Neuronal stem cell (in vitro differentiated cells): ENCODE data around the gene SLAMF8.

Experiments used
- DNase-seq: peaks from one replicate; pipeline ENCODE4 v3.0.0-alpha.2; 2013; ENCODE audit warnings: low spot score
- H2AFZ ChIP-seq: one replicate; pipeline ENCODE4 v1.6.1; 2013; ENCODE audit warnings: mild to moderate bottlenecking, low read length, inconsistent platforms
- H2AK5ac ChIP-seq: 2 replicates; pipeline ENCODE4 v1.6.1; 2013; ENCODE audit warnings: low read depth, mild to moderate bottlenecking, inconsistent platforms, low read length, moderate library complexity, mixed read lengths
- H2BK120ac ChIP-seq: 2 replicates; pipeline ENCODE4 v1.6.1; 2013; ENCODE audit warnings: low read depth, mild to moderate bottlenecking, inconsistent platforms, low read length, moderate library complexity, mixed read lengths
- H2BK12ac ChIP-seq: one replicate; pipeline ENCODE4 v1.6.1; 2013; ENCODE audit warnings: low read length, inconsistent platforms
- H2BK15ac ChIP-seq: 2 replicates; pipeline ENCODE4 v1.6.1; 2013; ENCODE audit warnings: mild to moderate bottlenecking, low read length, inconsistent platforms, mixed read lengths
- H2BK5ac ChIP-seq: one replicate; pipeline ENCODE4 v1.6.1; 2013; ENCODE audit warnings: inconsistent platforms, mild to moderate bottlenecking, low read length, moderate library complexity
- H3K14ac ChIP-seq: one replicate; pipeline ENCODE4 v1.6.1; 2013; ENCODE audit warnings: low read length, inconsistent platforms
- H3K18ac ChIP-seq: 2 replicates; pipeline ENCODE4 v1.6.1; 2013; ENCODE audit warnings: low read length, inconsistent platforms
- H3K23ac ChIP-seq: 2 replicates; pipeline ENCODE4 v1.6.1; 2013; ENCODE audit warnings: low read depth, mild to moderate bottlenecking, mixed read lengths, low read length, inconsistent platforms; ENCODE audit not compliant: poor library complexity
- H3K27ac ChIP-seq: replicated peaks from 3 replicates; pipeline ENCODE4 v1.5.1; 2013; ENCODE audit warnings: low read length, inconsistent platforms
- H3K27me3 ChIP-seq, 3 experiments: 2 replicates each; pipeline ENCODE4 v1.6.1; 2013; ENCODE audit warnings: low read length in 3 of 3, mild to moderate bottlenecking in 2 of 3, inconsistent platforms in 1 of 3, low read depth in 1 of 3, mixed read lengths in 1 of 3, moderate library complexity in 1 of 3; ENCODE audit not compliant: control insufficient read depth in 3 of 3, insufficient read depth in 3 of 3
- H3K36me3 ChIP-seq, 2 donors: replicated peaks in 1 of 2; 2 replicates each; pipeline ENCODE4 v1.6.1; 2013; ENCODE audit warnings: low read length in 2 of 2; ENCODE audit not compliant: control insufficient read depth in 2 of 2, insufficient read depth in 2 of 2
- H3K4ac ChIP-seq: 2 replicates; pipeline ENCODE4 v1.6.1; 2013; ENCODE audit warnings: inconsistent platforms, mild to moderate bottlenecking, low read length, moderate library complexity
- H3K4me1 ChIP-seq, 2 donors: 1 replicate in 1 of 2; 2 replicates in 1 of 2; pipeline ENCODE4 v1.6.1; 2013; ENCODE audit warnings: low read length in 2 of 2, low read depth in 1 of 2; ENCODE audit not compliant: control insufficient read depth in 2 of 2, insufficient read depth in 1 of 2
- H3K4me2 ChIP-seq: one replicate; pipeline ENCODE4 v1.6.1; 2013; ENCODE audit warnings: mild to moderate bottlenecking, low read length, inconsistent platforms; ENCODE audit not compliant: insufficient read depth, poor library complexity, severe bottlenecking
- H3K4me3 ChIP-seq, 2 donors: 2 replicates each; pipeline ENCODE4 v1.5.1; 2013; ENCODE audit warnings: low read length in 2 of 2, mild to moderate bottlenecking in 2 of 2, inconsistent platforms in 1 of 2, moderate library complexity in 1 of 2
- H3K79me1 ChIP-seq: one replicate; pipeline ENCODE4 v1.6.1; 2013; ENCODE audit warnings: low read depth, mild to moderate bottlenecking, inconsistent platforms, low read length, moderate library complexity
- H3K9ac ChIP-seq: one replicate; pipeline ENCODE4 v1.6.1; 2013; ENCODE audit warnings: mild to moderate bottlenecking, low read depth, low read length, inconsistent platforms; ENCODE audit not compliant: poor library complexity
- H3K9me3 ChIP-seq, 2 donors: replicated peaks in 1 of 2; 2 replicates each; pipeline versions ENCODE3 to v1.6.1; 2013; ENCODE audit warnings: low read length in 2 of 2, mild to moderate bottlenecking in 2 of 2, inconsistent platforms in 1 of 2, low read depth in 1 of 2, mixed read lengths in 1 of 2, moderate library complexity in 1 of 2; ENCODE audit not compliant: control insufficient read depth in 2 of 2, insufficient read depth in 1 of 2
- H4K8ac ChIP-seq: one replicate; pipeline ENCODE4 v1.6.1; 2013; ENCODE audit warnings: low read depth, mild to moderate bottlenecking, inconsistent platforms, low read length, moderate library complexity
- H4K91ac ChIP-seq: one replicate; pipeline ENCODE4 v1.6.1; 2013; ENCODE audit warnings: low read length, low read depth, mild to moderate bottlenecking, inconsistent platforms; ENCODE audit not compliant: poor library complexity
- WGBS, 2 donors: extraction: QIAGEN DNeasy Blood & Tissue Kit; methylation state at CpG; one replicate each; pipeline ENCODE4 v1.1.7; 2013; ENCODE audit warnings: missing lambda C conversion rate in 2 of 2, mixed read lengths in 1 of 2; ENCODE audit not compliant: insufficient read length in 2 of 2, insufficient replicate concordance in 1 of 2; ENCODE audit errors: extremely low coverage in 2 of 2; 5-methylcytosine and 5-hydroxymethylcytosine counted together

Gene SLAMF8

GRCh38 chr1:159873530-159874143 lies 47.0 kb downstream of the SLAMF8 start:
- DNase-seq = no peak
- Histone ChIP-seq H4K91ac (no peak overlapping the region), H2BK120ac (no peak overlapping the region), H3K4me2 (no peak overlapping the region), H3K9me3 (no peaks in the 10 kb centered on the region), H3K27ac (no peak overlapping the region), H2BK15ac (no peak overlapping the region), H3K4me1 (peaks cover 0 to 2% of the 10 kb centered on the region in 2 donors), H3K18ac (no peak overlapping the region), H2AFZ (no peak overlapping the region), H3K4ac (no peak overlapping the region), H3K23ac (no peak overlapping the region), H3K9ac (no peak overlapping the region), H3K36me3 (no peaks in the 10 kb centered on the region), H2BK12ac (no peak overlapping the region), H4K8ac (no peak overlapping the region), H3K4me3 (no peak overlapping the region), H3K27me3 (peaks cover 0 to 46% (median 0%) of the 10 kb centered on the region in 3 experiments), H3K14ac (no peak overlapping the region), H2AK5ac (no peak overlapping the region), H2BK5ac (no peak overlapping the region), H3K79me1 (no peaks in the 10 kb centered on the region)
- WGBS, 2 donors = no CpG with 5 or more reads among the region's 4 CpGs

- DNase-seq = no peak
- no CpG with 5 or more reads among the region's 6 CpGs for WGBS, 2 donors
These were observed 51.2 kb downstream of the SLAMF8 start for GRCh38 chr1:159877695-159878444.

GRCh38 chr1:159879136-159879535 lies 52.5 kb downstream of the SLAMF8 start:
- Histone ChIP-seq H3K36me3 (no peaks in the 10 kb centered on the region), H3K23ac (no peak overlapping the region), H3K9ac (no peak overlapping the region), H3K14ac (no peak overlapping the region), H3K27me3 (peaks cover 0 to 38% (median 0%) of the 10 kb centered on the region in 3 experiments), H3K4me1 (no peaks in the 10 kb centered on the region), H3K4me3 (no peak overlapping the region), H2BK15ac (no peak overlapping the region), H3K18ac (no peak overlapping the region), H2BK5ac (no peak overlapping the region), H3K4me2 (no peak overlapping the region), H3K27ac (no peak overlapping the region), H3K9me3 (no peaks in the 10 kb centered on the region), H2BK12ac (no peak overlapping the region), H3K4ac (no peak overlapping the region), H2BK120ac (no peak overlapping the region), H3K79me1 (no peaks in the 10 kb centered on the region), H4K91ac (no peak overlapping the region), H2AK5ac (no peak overlapping the region), H2AFZ (no peak overlapping the region), H4K8ac (no peak overlapping the region)
- WGBS, 2 donors = no CpG with 5 or more reads among the region's 3 CpGs
- DNase-seq = no peak

More at GRCh38 chr1:159877695-159878444, 51.2 kb downstream of the SLAMF8 start:
- no peaks in the 10 kb centered on the region for H3K79me1 ChIP-seq
- no peak overlapping the region for H3K9ac ChIP-seq
- H2BK15ac ChIP-seq = no peak overlapping the region
- H3K4me1 ChIP-seq = no peaks in the 10 kb centered on the region
- H2BK120ac ChIP-seq = no peak overlapping the region
- no peak overlapping the region for H3K4me2 ChIP-seq
- H3K4me3 ChIP-seq = no peak overlapping the region
- no peak overlapping the region for H2AFZ ChIP-seq
- H4K91ac ChIP-seq = no peak overlapping the region
- no peak overlapping the region for H3K23ac ChIP-seq
- no peak overlapping the region for H3K27ac ChIP-seq
- H3K27me3 ChIP-seq = peaks cover 0 to 38% (median 0%) of the 10 kb centered on the region in 3 experiments
- no peaks in the 10 kb centered on the region for H3K9me3 ChIP-seq
- no peak overlapping the region for H3K4ac ChIP-seq
- no peak overlapping the region for H2BK12ac ChIP-seq
- no peak overlapping the region for H2AK5ac ChIP-seq
- H2BK5ac ChIP-seq = no peak overlapping the region
- no peak overlapping the region for H3K14ac ChIP-seq
- H3K18ac ChIP-seq = no peak overlapping the region
- no peaks in the 10 kb centered on the region for H3K36me3 ChIP-seq
- no peak overlapping the region for H4K8ac ChIP-seq

- Histone ChIP-seq H3K18ac (no peak overlapping the region), H3K14ac (no peak overlapping the region), H3K27ac (no peak overlapping the region), H2AK5ac (no peak overlapping the region), H3K79me1 (no peaks in the 10 kb centered on the region), H3K23ac (no peak overlapping the region), H3K4me1 (no peaks in the 10 kb centered on the region), H4K8ac (no peak overlapping the region), H2BK5ac (no peak overlapping the region), H4K91ac (no peak overlapping the region), H3K9me3 (no peaks in the 10 kb centered on the region), H3K4me3 (no peak overlapping the region), H3K36me3 (no peaks in the 10 kb centered on the region), H3K9ac (no peak overlapping the region), H2AFZ (no peak overlapping the region), H3K4me2 (no peak overlapping the region), H3K27me3 (peaks cover 0 to 36% (median 0%) of the 10 kb centered on the region in 3 experiments), H2BK15ac (no peak overlapping the region), H2BK12ac (no peak overlapping the region), H2BK120ac (no peak overlapping the region), H3K4ac (no peak overlapping the region)
- WGBS, 2 donors = no CpG with 5 or more reads among the region's 4 CpGs
- no peak for DNase-seq
These were observed 53.3 kb downstream of the SLAMF8 start for GRCh38 chr1:159879977-159880376.
